Measurements from ENCODE around the gene SLC66A3. TPM values are rescaled to one million over a fixed set of nuclear protein-coding genes. Genes with fewer than 3 reads are reported as not detected.

Gene SLC66A3
- total and polyA plus RNA-seq, 4 donors, result 15.1 to 47.5 (median 29.6) TPM

DNA sequence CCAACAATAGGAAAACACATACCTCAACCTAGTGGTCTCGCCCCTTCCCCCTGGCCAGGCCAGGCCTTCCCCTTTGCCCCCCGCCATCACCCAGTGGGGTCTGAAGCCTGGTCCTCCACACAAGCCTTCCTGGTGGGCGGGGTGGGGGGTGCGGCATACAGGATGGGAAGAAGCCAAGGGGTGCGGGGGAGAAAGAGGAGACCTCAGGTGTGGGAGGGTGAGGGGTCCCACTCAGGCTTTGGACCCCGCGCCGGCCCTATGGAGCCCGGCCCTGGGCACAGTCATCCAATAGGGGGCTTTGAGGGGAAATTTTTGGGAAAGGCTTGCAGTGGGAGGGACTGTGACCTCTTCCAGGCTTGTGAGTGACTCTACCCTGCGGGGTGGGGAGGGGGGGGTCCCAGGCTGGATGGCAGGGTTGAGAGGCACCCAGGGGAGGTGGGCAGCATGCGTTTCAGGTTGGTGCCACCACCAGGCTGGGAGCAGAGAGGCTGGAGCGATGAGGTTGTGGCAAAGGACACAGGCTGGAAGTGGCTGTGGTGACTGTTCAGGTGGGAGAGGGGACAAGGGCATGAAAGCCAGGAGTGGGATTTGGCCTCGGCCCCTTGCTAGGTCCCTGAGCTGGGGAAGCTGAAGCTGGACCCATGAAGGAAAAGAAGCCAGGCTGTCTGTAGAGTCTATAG lies 1.3 kb downstream of the SLC66A3 start:
- intact Hi-C loops (cut with DNase I), result loop anchor here in 1 of 2 donors (10.0 kb wide), 1 partner anchor 188 kb away; the partner anchor contains the start of gene ROCK2
- WGBS, 2 donors, result 90 to 96% methylated on average over 13 of the region's 13 CpGs

GRCh38 chr2:11157296-11157695 lies 2.0 kb downstream of the SLC66A3 start:
- Histone ChIP-seq H3K4me3 (ENCODE audit: low read length in 2 of 2) (no peak overlapping the region), H3K36me3 (ENCODE audit: control insufficient read depth in 1 of 2, insufficient read depth in 2 of 2, low read length in 1 of 2) (no peaks in the 10 kb centered on the region), H3K4me1 (ENCODE audit: control insufficient read depth in 1 of 2, insufficient read depth in 2 of 2, low read length in 2 of 2) (no peaks in the 10 kb centered on the region), H3K27ac (ENCODE audit: low read depth in 1 of 2, low read length in 2 of 2) (no peak overlapping the region), H3K27me3 (ENCODE audit: control insufficient read depth in 1 of 2, insufficient read depth in 2 of 2, low read length in 1 of 2) (no peaks in the 10 kb centered on the region), H3K9me3 (ENCODE audit: control insufficient read depth, low read length) (no peaks in the 10 kb centered on the region)
- ATAC-seq (ENCODE audit: low FRiP score), result no peak
- DNase-seq, result peak in 1 of 2 donors; percentile 62
- intact Hi-C loops (cut with DNase I), result loop anchor here in 1 of 2 donors (10.0 kb wide), 1 partner anchor 188 kb away; the partner anchor contains the start of gene ROCK2
- 88 to 94% methylated on average over 6 of the region's 6 CpGs for WGBS, 2 donors

More for the DNA sequence above, 1.3 kb downstream of the SLC66A3 start:
- no peaks in the 10 kb centered on the region for H3K9me3 ChIP-seq (ENCODE audit: control insufficient read depth, low read length)
- H3K27me3 ChIP-seq (ENCODE audit: control insufficient read depth in 1 of 2, insufficient read depth in 2 of 2, low read length in 1 of 2), result no peaks in the 10 kb centered on the region
- DNase-seq (peak in 1 of 2 donors; percentile 71), ATAC-seq (ENCODE audit: low FRiP score) (no peak)
- no peaks in the 10 kb centered on the region for H3K4me1 ChIP-seq (ENCODE audit: control insufficient read depth in 1 of 2, insufficient read depth in 2 of 2, low read length in 2 of 2)
- H3K4me3 ChIP-seq (ENCODE audit: low read length in 2 of 2), result no peak overlapping the region
- no peaks in the 10 kb centered on the region for H3K36me3 ChIP-seq (ENCODE audit: control insufficient read depth in 1 of 2, insufficient read depth in 2 of 2, low read length in 1 of 2)
- no peak overlapping the region for H3K27ac ChIP-seq (ENCODE audit: low read depth in 1 of 2, low read length in 2 of 2)

- ATAC-seq (ENCODE audit: low FRiP score) (no peak), DNase-seq (peak in 1 of 2 donors; percentile 65)
- no peaks in the 10 kb centered on the region for H3K9me3 ChIP-seq (ENCODE audit: control insufficient read depth, low read length)
- H3K36me3 ChIP-seq (ENCODE audit: control insufficient read depth in 1 of 2, insufficient read depth in 2 of 2, low read length in 1 of 2), result no peaks in the 10 kb centered on the region
- 93 to 96% methylated on average over 4 of the region's 4 CpGs for WGBS, 2 donors
- no peak overlapping the region for H3K4me3 ChIP-seq (ENCODE audit: low read length in 2 of 2)
- intact Hi-C loops (cut with DNase I), result loop anchor here in 1 of 2 donors (10.0 kb wide), 1 partner anchor 187 kb away; the partner anchor contains the start of gene ROCK2
- no peaks in the 10 kb centered on the region for H3K4me1 ChIP-seq (ENCODE audit: control insufficient read depth in 1 of 2, insufficient read depth in 2 of 2, low read length in 2 of 2)
- H3K27ac ChIP-seq (ENCODE audit: low read depth in 1 of 2, low read length in 2 of 2), result no peak overlapping the region
- no peaks in the 10 kb centered on the region for H3K27me3 ChIP-seq (ENCODE audit: control insufficient read depth in 1 of 2, insufficient read depth in 2 of 2, low read length in 1 of 2)
Measured at GRCh38 chr2:11157731-11158130, 2.5 kb downstream of the SLC66A3 start.

DNA sequence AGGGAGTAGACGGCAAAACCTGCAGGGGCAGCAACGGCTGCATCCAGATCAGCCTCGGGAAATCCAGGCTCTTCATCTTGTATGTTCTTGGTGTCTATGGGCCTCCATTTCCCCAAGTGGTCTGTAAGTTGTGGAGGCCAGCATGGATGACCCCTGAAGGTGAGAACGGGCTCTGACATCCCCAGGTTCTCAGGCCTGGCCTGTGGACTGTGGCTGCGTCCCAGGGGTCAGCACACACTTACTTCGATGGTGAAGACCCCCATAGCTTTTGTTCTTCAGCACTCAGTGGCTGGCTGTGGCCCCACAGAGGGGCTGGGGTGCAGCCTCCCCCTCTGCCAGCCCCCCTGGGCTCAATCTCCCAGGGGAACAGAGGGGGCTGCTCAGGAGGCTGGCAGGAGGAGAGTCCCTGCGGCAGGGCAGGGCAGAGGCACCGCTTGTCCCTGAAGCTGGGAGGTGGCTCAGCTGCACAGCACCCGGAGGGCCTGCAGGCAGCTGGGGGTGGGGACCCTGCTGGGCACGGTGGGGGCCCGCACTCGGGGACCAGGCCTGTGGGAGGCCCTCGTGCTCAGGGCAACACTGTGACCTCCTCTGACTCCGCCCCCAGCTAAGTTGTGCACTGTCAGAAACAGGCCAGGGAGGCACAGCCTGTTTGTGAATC lies 3.8 kb downstream of the SLC66A3 start:
- no peaks in the 10 kb centered on the region for H3K27me3 ChIP-seq (ENCODE audit: control insufficient read depth in 1 of 2, insufficient read depth in 2 of 2, low read length in 1 of 2)
- intact Hi-C loops (cut with DNase I), result loop anchor here in 1 of 2 donors (10.0 kb wide), 1 partner anchor 186 kb away; the partner anchor contains the start of gene ROCK2
- WGBS, 2 donors, result 82 to 89% methylated on average over 14 of the region's 14 CpGs
- H3K9me3 ChIP-seq (ENCODE audit: control insufficient read depth, low read length), result no peaks in the 10 kb centered on the region
- no peaks in the 10 kb centered on the region for H3K36me3 ChIP-seq (ENCODE audit: control insufficient read depth in 1 of 2, insufficient read depth in 2 of 2, low read length in 1 of 2)
- no peak overlapping the region for H3K27ac ChIP-seq (ENCODE audit: low read depth in 1 of 2, low read length in 2 of 2)
- ATAC-seq (ENCODE audit: low FRiP score), result no peak
- H3K4me1 ChIP-seq (ENCODE audit: control insufficient read depth in 1 of 2, insufficient read depth in 2 of 2, low read length in 2 of 2), result no peaks in the 10 kb centered on the region
- H3K4me3 ChIP-seq (ENCODE audit: low read length in 2 of 2), result no peak overlapping the region
- peak in 1 of 2 donors; percentile 61 for DNase-seq

GRCh38 chr2:11159574-11160170 lies 4.4 kb downstream of the SLC66A3 start:
- ATAC-seq (ENCODE audit: low FRiP score) (no peak), DNase-seq (peak in 1 of 2 donors; percentile 57)
- intact Hi-C loops (cut with DNase I), result loop anchor here in 1 of 2 donors (10.0 kb wide), 1 partner anchor 185 kb away; the partner anchor contains the start of gene ROCK2
- H3K4me3 ChIP-seq (ENCODE audit: low read length in 2 of 2), result no peak overlapping the region
- no peaks in the 10 kb centered on the region for H3K36me3 ChIP-seq (ENCODE audit: control insufficient read depth in 1 of 2, insufficient read depth in 2 of 2, low read length in 1 of 2)
- H3K27ac ChIP-seq (ENCODE audit: low read depth in 1 of 2, low read length in 2 of 2), result no peak overlapping the region
- 96 to 98% methylated on average over 14 of the region's 14 CpGs for WGBS, 2 donors
- H3K27me3 ChIP-seq (ENCODE audit: control insufficient read depth in 1 of 2, insufficient read depth in 2 of 2, low read length in 1 of 2), result no peaks in the 10 kb centered on the region
- no peaks in the 10 kb centered on the region for H3K9me3 ChIP-seq (ENCODE audit: control insufficient read depth, low read length)
- H3K4me1 ChIP-seq (ENCODE audit: control insufficient read depth in 1 of 2, insufficient read depth in 2 of 2, low read length in 2 of 2), result no peaks in the 10 kb centered on the region

DNA sequence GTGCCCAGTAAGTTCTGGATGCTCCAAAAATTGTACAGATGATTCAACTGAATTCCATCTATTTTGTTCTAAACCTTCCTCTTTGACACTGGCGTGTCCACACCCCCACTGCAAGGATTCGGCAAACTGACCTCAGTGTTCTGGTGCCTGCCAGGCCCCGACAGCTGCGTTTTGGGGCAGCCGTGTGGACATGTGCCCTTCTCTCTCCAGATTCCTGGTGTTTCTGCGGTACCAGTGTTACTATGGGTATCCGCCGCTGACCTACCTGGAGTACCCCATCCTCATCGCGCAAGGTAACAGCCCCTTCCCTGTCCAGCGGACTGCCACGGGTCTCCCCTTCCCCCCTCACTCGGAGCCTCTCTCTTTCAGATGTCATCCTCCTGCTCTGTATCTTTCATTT lies 5.0 kb downstream of the SLC66A3 start:
- no peaks in the 10 kb centered on the region for H3K4me1 ChIP-seq (ENCODE audit: control insufficient read depth in 1 of 2, insufficient read depth in 2 of 2, low read length in 2 of 2)
- no peak overlapping the region for H3K4me3 ChIP-seq (ENCODE audit: low read length in 2 of 2)
- H3K27me3 ChIP-seq (ENCODE audit: control insufficient read depth in 1 of 2, insufficient read depth in 2 of 2, low read length in 1 of 2), result no peaks in the 10 kb centered on the region
- peak in 1 of 2 donors; percentile 69 for DNase-seq
- intact Hi-C loops (cut with DNase I), result no loop called here
- H3K9me3 ChIP-seq (ENCODE audit: control insufficient read depth, low read length), result no peaks in the 10 kb centered on the region
- H3K27ac ChIP-seq (ENCODE audit: low read depth in 1 of 2, low read length in 2 of 2), result no peak overlapping the region
- no peak for ATAC-seq (ENCODE audit: low FRiP score)
- WGBS, 2 donors, result 92 to 94% methylated on average over 13 of the region's 13 CpGs
- H3K36me3 ChIP-seq (ENCODE audit: control insufficient read depth in 1 of 2, insufficient read depth in 2 of 2, low read length in 1 of 2), result no peaks in the 10 kb centered on the region

- 90 to 92% methylated on average over 15 of the region's 15 CpGs for WGBS, 2 donors
- Histone ChIP-seq H3K4me1 (ENCODE audit: control insufficient read depth in 1 of 2, insufficient read depth in 2 of 2, low read length in 2 of 2) (no peaks in the 10 kb centered on the region), H3K4me3 (ENCODE audit: low read length in 2 of 2) (no peak overlapping the region), H3K36me3 (ENCODE audit: control insufficient read depth in 1 of 2, insufficient read depth in 2 of 2, low read length in 1 of 2) (no peaks in the 10 kb centered on the region), H3K9me3 (ENCODE audit: control insufficient read depth, low read length) (no peaks in the 10 kb centered on the region), H3K27ac (ENCODE audit: low read depth in 1 of 2, low read length in 2 of 2) (no peak overlapping the region), H3K27me3 (ENCODE audit: control insufficient read depth in 1 of 2, insufficient read depth in 2 of 2, low read length in 1 of 2) (no peaks in the 10 kb centered on the region)
- intact Hi-C loops (cut with DNase I), result no loop called here
- DNase-seq, result peak in 1 of 2 donors; percentile 45
- no peak for ATAC-seq (ENCODE audit: low FRiP score)
Measured at GRCh38 chr2:11160731-11161455, 5.6 kb downstream of the SLC66A3 start.

DNA sequence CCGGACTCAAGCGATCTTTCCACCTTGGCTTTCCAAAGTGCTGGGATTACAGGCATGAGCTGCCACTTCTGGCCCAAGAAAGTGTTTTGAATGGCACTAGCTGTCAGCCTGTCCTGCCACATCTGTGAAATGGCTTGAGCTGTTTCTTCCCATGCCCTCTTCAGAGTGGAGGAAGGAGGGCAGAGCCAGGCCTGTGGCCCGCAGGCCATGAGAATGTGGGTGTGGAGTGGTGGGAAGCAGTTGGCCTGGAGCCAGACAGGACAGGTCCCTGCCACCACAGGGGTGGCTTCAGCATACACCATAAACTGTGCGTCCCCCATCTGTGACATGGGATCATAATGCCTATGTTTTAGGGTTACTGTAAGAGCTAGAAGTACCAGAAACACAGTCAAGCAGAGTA lies 6.5 kb downstream of the SLC66A3 start:
- Histone ChIP-seq H3K27me3 (ENCODE audit: control insufficient read depth in 1 of 2, insufficient read depth in 2 of 2, low read length in 1 of 2) (no peaks in the 10 kb centered on the region), H3K36me3 (ENCODE audit: control insufficient read depth in 1 of 2, insufficient read depth in 2 of 2, low read length in 1 of 2) (no peaks in the 10 kb centered on the region), H3K4me3 (ENCODE audit: low read length in 2 of 2) (no peak overlapping the region), H3K4me1 (ENCODE audit: control insufficient read depth in 1 of 2, insufficient read depth in 2 of 2, low read length in 2 of 2) (no peaks in the 10 kb centered on the region), H3K9me3 (ENCODE audit: control insufficient read depth, low read length) (no peaks in the 10 kb centered on the region), H3K27ac (ENCODE audit: low read depth in 1 of 2, low read length in 2 of 2) (no peak overlapping the region)
- ATAC-seq (ENCODE audit: low FRiP score) (no peak), DNase-seq (no peak)
- 95 to 96% methylated on average over 4 of the region's 4 CpGs for WGBS, 2 donors
- intact Hi-C loops (cut with DNase I), result no loop called here

Data from aorta (tissue), 5 donors.